Measurements from ENCODE around the gene PGRMC1.

PGRMC1 gene

GRCh38 chrX:119235872-119236622, at the start of gene PGRMC1 (continued):
- TF ChIP-seq TSHZ1 (tag by site-specific recombination; IDR thresholded peaks at IDR 0.05; ENCODE audit: borderline replicate concordance) (no peak), ZNF292 (tag by site-specific recombination; IDR thresholded peaks at IDR 0.05; ENCODE audit: borderline replicate concordance, low read depth) (no peak), ZNF274 (IDR thresholded peaks at IDR 0.05; ENCODE audit: low read length) (no peak), ZNF274 (tag by site-specific recombination; IDR thresholded peaks at IDR 0.05; ENCODE audit: borderline replicate concordance) (no peak), ZNF624 (tag by site-specific recombination; IDR thresholded peaks at IDR 0.05) (no peak), ZNF654 (tag by site-specific recombination; IDR thresholded peaks at IDR 0.05; ENCODE audit: low read depth) (no peak), ZNF621 (tag by site-specific recombination; IDR thresholded peaks at IDR 0.05) (no peak), ZNF169 (tag by site-specific recombination; IDR thresholded peaks at IDR 0.05) (no peak), ZNF18 (tag by site-specific recombination; IDR thresholded peaks at IDR 0.05) (no peak), REST (tag by site-specific recombination; IDR thresholded peaks at IDR 0.05) (peak; percentile 33; the same call in 1 of the 2 replicates), ZNF239 (tag by site-specific recombination; IDR thresholded peaks at IDR 0.05) (no peak), ZBTB17 (tag by site-specific recombination; IDR thresholded peaks at IDR 0.05) (peak; percentile 38; the same call in 1 of the 2 replicates), REPIN1 (tag by site-specific recombination; IDR thresholded peaks at IDR 0.05; ENCODE audit: low read depth) (no peak), SP7 (tag by site-specific recombination; IDR thresholded peaks at IDR 0.05) (peak; percentile 69; the same call in 1 of the 2 replicates), ZNF596 (tag by site-specific recombination; IDR thresholded peaks at IDR 0.05) (peak; percentile 44), GLIS2 (tag by site-specific recombination; IDR thresholded peaks at IDR 0.05) (peak; percentile 86), HOXC10 (CRISPR knock-in tag; IDR thresholded peaks at IDR 0.05) (no peak), PATZ1 (tag by site-specific recombination; IDR thresholded peaks at IDR 0.05) (peak; percentile 88), ZBTB11 (tag by site-specific recombination; conservative IDR thresholded peaks at IDR 0.05; ENCODE audit: low read depth) (no peak), ZIC2 (tag by site-specific recombination; IDR thresholded peaks at IDR 0.05) (peak; percentile 45; the same call in 1 of the 2 replicates), ZNF707 (tag by site-specific recombination; IDR thresholded peaks at IDR 0.05) (no peak), PRDM1 (tag by site-specific recombination; IDR thresholded peaks at IDR 0.05) (no peak)
